Upper lobe of left lung (tissue), 6 donors: ENCODE measurements around the gene MBTPS2. TPM values are rescaled to one million over a fixed set of nuclear protein-coding genes. Genes with fewer than 3 reads are reported as not detected.
A peak's percentile ranks its signal among the peaks of the same experiment; 100 is the strongest.

Experiments used
- ATAC-seq, 2 donors: fragments of 200-7000 bp; cut with Tn5 transposase; one replicate each; pipeline ENCODE4 v1.9.1; 2022; ENCODE audit warnings: mild to moderate bottlenecking in 2 of 2, moderate library complexity in 2 of 2; ENCODE audit not compliant: low FRiP score in 2 of 2
- DNase-seq, 2 donors: peaks; one replicate each; pipeline ENCODE4 v3.0.0-alpha.2; 2019 to 2020
- H3K27ac ChIP-seq, 4 donors: fragments of 200-600 bp; sonication (generic); one replicate each; pipeline ENCODE4 v1.5.1; 2016 to 2019
- H3K27me3 ChIP-seq, 4 donors: fragments of 200-600 bp; sonication (generic); one replicate each; pipeline ENCODE4 v1.5.1; 2017 to 2019
- H3K36me3 ChIP-seq, 4 donors: fragments of 200-600 bp; sonication (generic); one replicate each; pipeline ENCODE4 v1.5.1; 2016 to 2019
- H3K4me1 ChIP-seq, 4 donors: fragments of 200-600 bp; sonication (generic); one replicate each; pipeline ENCODE4 v1.5.1; 2018 to 2019
- H3K4me3 ChIP-seq, 4 donors: fragments of 200-600 bp; sonication (generic); one replicate each; pipeline ENCODE4 v1.5.1; 2017 to 2019; ENCODE audit warnings: mild to moderate bottlenecking in 2 of 4, moderate library complexity in 1 of 4
- H3K9me3 ChIP-seq, 4 donors: fragments of 200-600 bp; sonication (generic); one replicate each; pipeline ENCODE4 v1.5.1; 2018 to 2019
- CTCF ChIP-seq, 6 experiments: fragments of 450-650 bp in 4 of 6; fragments of 200-600 bp in 2 of 6; sonication (generic) in 2 of 6; IDR thresholded peaks; one replicate each; pipeline ENCODE4 v1.5.1; 2016 to 2019; ENCODE audit warnings: antibody characterized with exemption in 6 of 6
- EP300 ChIP-seq, 4 donors: sonication (generic); formaldehyde crosslinking; IDR thresholded peaks; one replicate each; pipeline ENCODE4 v1.5.1; 2017; ENCODE audit warnings: antibody characterized with exemption in 4 of 4, control low read depth in 2 of 4
- POLR2A ChIP-seq, 4 donors: fragments of 450-650 bp; IDR thresholded peaks; one replicate each; pipeline ENCODE4 v1.5.1; 2016 to 2017; ENCODE audit warnings: antibody characterized with exemption in 4 of 4, mild to moderate bottlenecking in 2 of 4
- POLR2AphosphoS5 ChIP-seq, 2 donors: sonication (generic); formaldehyde crosslinking; IDR thresholded peaks; one replicate each; pipeline ENCODE4 v1.5.1; 2017; ENCODE audit warnings: antibody characterized with exemption in 2 of 2
- WGBS, 2 donors: methylation state at CpG; one replicate each; pipeline ENCODE4 v1.1.5; 2017 to 2018; 5-methylcytosine and 5-hydroxymethylcytosine counted together
- small RNA-seq, 4 donors: library from RNA; depleted of rRNA; stranded (forward); fragments of <200 nt; gene quantifications; one replicate each; pipeline ENCODE3, GENCODE V24; 2016
- total RNA-seq, 6 donors: library from RNA; depleted of rRNA in 4 of 6; stranded (reverse); fragments of >200 nt in 4 of 6; gene quantifications; one replicate each; pipeline versions ENCODE4 v1.1.0 to v1.2.1, GENCODE V29; 2016 to 2021
- donor health status: DM: no; HTN: no; CAD: no; lungs with moderate emphysema.
- donor health status: DM: no; HTN: yes; CAD: no; lungs with severe emphysema.

MBTPS2 gene
- total RNA-seq, 6 donors from 2014 or later, result 3.0 to 13.7 (median 9.9) TPM

- ATAC-seq, result no peak
- H3K27ac ChIP-seq, result peak overlapping the region in 1 of 4 donors; percentile 16
- TF ChIP-seq EP300 (IDR thresholded peaks at IDR 0.05) (no peak), POLR2A (IDR thresholded peaks at IDR 0.05) (no peak), POLR2AphosphoS5 (IDR thresholded peaks at IDR 0.05) (no peak), CTCF (IDR thresholded peaks at IDR 0.05) (no peak)
- no peaks in the 10 kb centered on the region for H3K27me3 ChIP-seq
- no peaks in the 10 kb centered on the region for H3K4me1 ChIP-seq
- WGBS, 2 donors, result 71 to 80% methylated on average over 2 to 7 of the region's 7 CpGs
- H3K4me3 ChIP-seq, result no peak overlapping the region
- DNase-seq, result no peak
- no peaks in the 10 kb centered on the region for H3K9me3 ChIP-seq
- no peaks in the 10 kb centered on the region for H3K36me3 ChIP-seq
These were observed 93.7 kb downstream of the MBTPS2 start for GRCh38 chrX:21933077-21933476.

GRCh38 chrX:21934414-21934813, 95.0 kb downstream of the MBTPS2 start:
- 85 to 87% methylated on average over 3 of the region's 3 CpGs for WGBS, 2 donors
- H3K27me3 ChIP-seq, result no peaks in the 10 kb centered on the region
- no peaks in the 10 kb centered on the region for H3K36me3 ChIP-seq
- no peak overlapping the region for H3K4me3 ChIP-seq
- ATAC-seq (no peak), DNase-seq (no peak)
- no peaks in the 10 kb centered on the region for H3K9me3 ChIP-seq
- H3K4me1 ChIP-seq, result no peaks in the 10 kb centered on the region
- TF ChIP-seq POLR2A (IDR thresholded peaks at IDR 0.05) (no peak), EP300 (IDR thresholded peaks at IDR 0.05) (no peak), CTCF (IDR thresholded peaks at IDR 0.05) (no peak), POLR2AphosphoS5 (IDR thresholded peaks at IDR 0.05) (no peak)
- H3K27ac ChIP-seq, result no peak overlapping the region

Small RNA genes within 50 kb of the gene (small RNA-seq; reads per million reads assigned to genes)
- gene U73479.1, result 0 reads per million in 4 donors

Other genes with a start within 250 kb of the MBTPS2 start
- not detected for gene KLHL34, start 181.3 kb upstream of the MBTPS2 start, total RNA-seq
- 1 to 10 TPM in 1 of 6 donors, not detected in 5; 2.4 TPM for gene SMPX, start 81.5 kb upstream of the MBTPS2 start, total RNA-seq
- 1 to 10 TPM in 5 of 6 donors, under 1 TPM in 1; 0.71 to 7.3 (median 3.0) TPM for gene YY2, start 16.4 kb downstream of the MBTPS2 start, total RNA-seq
- 10 to 100 TPM; 23.3 to 53.5 (median 50.2) TPM for gene SMS, start 101.1 kb downstream of the MBTPS2 start, total RNA-seq
- 1 to 10 TPM in 5 of 6 donors, under 1 TPM in 1; 0.80 to 4.9 (median 1.4) TPM for gene PHEX, start 192.7 kb downstream of the MBTPS2 start, total RNA-seq